Thyroid gland (tissue), 4 donors: ENCODE results near the gene TET1. TPM values are rescaled to one million over a fixed set of nuclear protein-coding genes. Genes with fewer than 3 reads are reported as not detected.

ENCODE experiments used
- DNase-seq, 2 donors: peaks; one replicate each; pipeline ENCODE4 v3.0.0-alpha.2; 2019
- H3K27ac ChIP-seq, 3 donors: fragments of 200-600 bp; sonication (generic); 1 replicate in 2 of 3; 2 replicates in 1 of 3; pipeline ENCODE4 v1.5.1; 2016 to 2019; ENCODE audit warnings: mild to moderate bottlenecking in 1 of 3, moderate library complexity in 1 of 3
- H3K27me3 ChIP-seq: fragments of 200-600 bp; sonication (generic); one replicate; pipeline ENCODE4 v1.5.1; 2019
- H3K36me3 ChIP-seq, 2 donors: fragments of 200-600 bp; sonication (generic); one replicate each; pipeline ENCODE4 v1.5.1; 2016 to 2019
- H3K4me1 ChIP-seq, 2 donors: fragments of 200-600 bp; sonication (generic); one replicate each; pipeline ENCODE4 v1.5.1; 2017 to 2019
- H3K4me3 ChIP-seq, 3 donors: fragments of 200-600 bp; sonication (generic); replicated peaks in 1 of 3; 1 replicate in 2 of 3; 2 replicates in 1 of 3; pipeline ENCODE4 v1.5.1; 2016; ENCODE audit warnings: mild to moderate bottlenecking in 1 of 3
- H3K9me3 ChIP-seq: fragments of 200-600 bp; sonication (generic); one replicate; pipeline ENCODE4 v1.5.1; 2017
- POLR2A ChIP-seq, 2 donors: fragments of 450-650 bp; IDR thresholded peaks; one replicate each; pipeline ENCODE4 v1.6.1; 2017; ENCODE audit warnings: antibody characterized with exemption in 2 of 2, mild to moderate bottlenecking in 2 of 2, moderate library complexity in 1 of 2
- WGBS, 2 donors: methylation state at CpG; one replicate each; pipeline ENCODE4 v1.1.5; 2017; 5-methylcytosine and 5-hydroxymethylcytosine counted together
- intact Hi-C: fragments of 100-400 bp; cut with DNase I; formaldehyde crosslinking; loops from one replicate; pipeline ENCODE4 v1.15.1; 2023
- total RNA-seq, 4 donors: library from RNA; depleted of rRNA; stranded (reverse); fragments of >200 nt; gene quantifications; one replicate each; pipeline ENCODE4 v1.2.3, GENCODE V29; 2016
- TF ChIP-seq, protein P1 (sequence below), 6 experiments: fragments of 200-600 bp in 3 of 6; fragments of 450-650 bp in 3 of 6; sonication (generic) in 3 of 6; IDR thresholded peaks; one replicate each; pipeline ENCODE4 v1.5.1; 2016 to 2019; ENCODE audit warnings: antibody characterized with exemption in 6 of 6, mild to moderate bottlenecking in 2 of 6, inconsistent platforms in 1 of 6, moderate library complexity in 1 of 6

The TET1 gene
- total RNA-seq, 4 donors from 2014 or later: 7.4 to 11.4 (median 9.7) TPM

DNA sequence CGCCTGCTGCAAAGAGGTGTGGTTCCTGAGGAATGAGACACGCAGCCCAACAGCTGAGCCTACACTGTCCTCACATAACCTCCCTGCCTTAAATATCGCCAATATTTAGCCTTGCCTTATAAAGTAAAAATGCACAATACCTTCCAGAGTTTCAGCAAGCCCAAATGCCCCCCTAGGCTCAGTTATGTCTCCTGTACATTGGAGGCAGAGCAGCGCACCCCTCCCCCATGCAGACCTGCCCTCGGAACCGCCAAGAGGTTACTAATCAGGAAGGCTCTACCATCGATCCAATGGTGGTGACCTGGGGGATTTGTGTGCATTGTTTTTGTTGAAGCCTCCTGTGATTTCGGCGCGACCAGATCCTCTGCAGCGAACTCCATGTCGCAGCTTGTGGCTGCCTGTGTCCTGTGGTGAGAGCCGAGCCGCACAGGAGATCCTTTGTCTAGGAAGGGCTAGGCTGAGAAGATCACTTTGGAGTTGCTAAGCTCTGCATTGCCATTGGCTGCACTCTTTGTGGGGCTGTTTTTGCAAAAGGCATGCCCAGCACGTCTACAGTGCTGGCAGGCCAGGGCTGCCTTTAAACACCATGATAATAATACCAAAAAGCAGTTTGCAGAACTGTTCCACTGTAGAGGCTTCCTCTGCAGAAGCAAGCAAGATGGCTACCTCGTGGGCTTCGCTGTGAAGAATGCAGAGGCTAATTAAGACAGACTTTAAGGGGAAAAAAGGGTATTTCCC, 40.1 kb downstream of the TET1 start:
- peak; percentile 74 to 75 for DNase-seq
- Histone ChIP-seq H3K27me3 (no peaks in the 10 kb centered on the region), H3K4me1 (peaks cover 17 to 28% of the 10 kb centered on the region in 2 donors), H3K27ac (peak overlapping the region; percentile 7 to 62 (median 60)), H3K9me3 (no peaks in the 10 kb centered on the region), H3K36me3 (no peaks in the 10 kb centered on the region), H3K4me3 (peak overlapping the region; percentile 2 to 41 (median 7))
- 1 to 3% methylated on average over 9 to 17 of the region's 17 CpGs for WGBS, 2 donors
- TF ChIP-seq, protein P1, sequence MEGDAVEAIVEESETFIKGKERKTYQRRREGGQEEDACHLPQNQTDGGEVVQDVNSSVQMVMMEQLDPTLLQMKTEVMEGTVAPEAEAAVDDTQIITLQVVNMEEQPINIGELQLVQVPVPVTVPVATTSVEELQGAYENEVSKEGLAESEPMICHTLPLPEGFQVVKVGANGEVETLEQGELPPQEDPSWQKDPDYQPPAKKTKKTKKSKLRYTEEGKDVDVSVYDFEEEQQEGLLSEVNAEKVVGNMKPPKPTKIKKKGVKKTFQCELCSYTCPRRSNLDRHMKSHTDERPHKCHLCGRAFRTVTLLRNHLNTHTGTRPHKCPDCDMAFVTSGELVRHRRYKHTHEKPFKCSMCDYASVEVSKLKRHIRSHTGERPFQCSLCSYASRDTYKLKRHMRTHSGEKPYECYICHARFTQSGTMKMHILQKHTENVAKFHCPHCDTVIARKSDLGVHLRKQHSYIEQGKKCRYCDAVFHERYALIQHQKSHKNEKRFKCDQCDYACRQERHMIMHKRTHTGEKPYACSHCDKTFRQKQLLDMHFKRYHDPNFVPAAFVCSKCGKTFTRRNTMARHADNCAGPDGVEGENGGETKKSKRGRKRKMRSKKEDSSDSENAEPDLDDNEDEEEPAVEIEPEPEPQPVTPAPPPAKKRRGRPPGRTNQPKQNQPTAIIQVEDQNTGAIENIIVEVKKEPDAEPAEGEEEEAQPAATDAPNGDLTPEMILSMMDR (IDR thresholded peaks at IDR 0.05): no peak
- peak in 1 of 2 donors; percentile 55 for TF ChIP-seq POLR2A (IDR thresholded peaks at IDR 0.05)
- intact Hi-C loops: loop anchor here (5.0 kb wide), 1 partner anchor 38 kb away; the partner anchor contains the start of gene TET1

GRCh38 chr10:68601501-68602265, 41.5 kb downstream of the TET1 start:
- intact Hi-C loops: loop anchor here (5.0 kb wide), 1 partner anchor 39 kb away; the partner anchor contains the start of gene TET1
- no peak for DNase-seq
- no peak for TF ChIP-seq POLR2A (IDR thresholded peaks at IDR 0.05)
- TF ChIP-seq, protein P1 (IDR thresholded peaks at IDR 0.05): no peak
- WGBS, 2 donors: 37 to 43% methylated on average over 2 of the region's 2 CpGs
- Histone ChIP-seq H3K9me3 (no peaks in the 10 kb centered on the region), H3K36me3 (no peaks in the 10 kb centered on the region), H3K4me1 (peaks cover 17 to 28% of the 10 kb centered on the region in 2 donors), H3K27ac (no peak overlapping the region), H3K4me3 (no peak overlapping the region), H3K27me3 (no peaks in the 10 kb centered on the region)

GRCh38 chr10:68602434-68602833, 42.3 kb downstream of the TET1 start:
- 39 to 49% methylated on average over 2 of the region's 2 CpGs for WGBS, 2 donors
- no peaks in the 10 kb centered on the region for H3K27me3 ChIP-seq
- no peaks in the 10 kb centered on the region for H3K9me3 ChIP-seq
- no peak overlapping the region for H3K27ac ChIP-seq
- intact Hi-C loops: loop anchor here (5.0 kb wide), 1 partner anchor 40 kb away; the partner anchor contains the start of gene TET1
- no peak overlapping the region for H3K4me3 ChIP-seq
- DNase-seq: no peak
- peaks cover 17 to 28% of the 10 kb centered on the region in 2 donors for H3K4me1 ChIP-seq
- TF ChIP-seq, protein P1 (IDR thresholded peaks at IDR 0.05): no peak
- TF ChIP-seq POLR2A (IDR thresholded peaks at IDR 0.05): no peak
- H3K36me3 ChIP-seq: no peaks in the 10 kb centered on the region

DNA sequence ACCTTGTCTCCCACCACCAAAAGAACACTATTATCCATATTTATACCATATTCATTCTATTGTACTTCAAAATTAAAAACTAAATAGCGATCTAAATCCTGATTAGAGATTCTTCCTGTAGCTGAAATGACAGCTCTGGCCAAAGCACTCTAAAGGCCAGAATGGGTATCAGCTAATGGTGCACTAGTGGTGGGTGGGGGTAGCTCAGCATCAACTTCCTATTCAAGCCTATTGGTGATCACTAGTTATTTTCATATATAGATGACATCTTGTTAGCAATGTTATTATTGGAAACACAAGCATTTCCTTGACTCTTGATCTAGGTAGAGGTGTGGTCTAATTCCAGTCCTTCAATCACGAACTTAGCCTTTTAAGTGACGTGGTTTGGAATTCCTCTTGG, 43.6 kb downstream of the TET1 start:
- no peak for DNase-seq
- Histone ChIP-seq H3K27me3 (no peaks in the 10 kb centered on the region), H3K4me1 (peaks cover 17 to 28% of the 10 kb centered on the region in 2 donors), H3K4me3 (no peak overlapping the region), H3K27ac (no peak overlapping the region), H3K36me3 (no peaks in the 10 kb centered on the region), H3K9me3 (no peaks in the 10 kb centered on the region)
- WGBS, 2 donors: 98% methylated on average over 3 of the region's 3 CpGs
- intact Hi-C loops: loop anchor here (5.0 kb wide), 1 partner anchor 41 kb away; the partner anchor contains the start of gene TET1
- TF ChIP-seq POLR2A (IDR thresholded peaks at IDR 0.05): no peak
- TF ChIP-seq, protein P1 (IDR thresholded peaks at IDR 0.05): no peak
